Neural progenitor cell (in vitro differentiated cells): ENCODE results near the gene GDI2.
A peak's percentile ranks its signal among the peaks of the same experiment; 100 is the strongest.

Experiments used
- EZH2 ChIP-seq: fragments of 200-600 bp; sonication (generic); IDR thresholded peaks from 2 replicates; pipeline ENCODE4 v1.6.1; 2017; ENCODE audit warnings: antibody characterized with exemption, mild to moderate bottlenecking, moderate library complexity
- EZH2phosphoT487 ChIP-seq: fragments of 200-600 bp; sonication (generic); IDR thresholded peaks from 2 replicates; pipeline ENCODE4 v1.6.1; 2017; ENCODE audit warnings: antibody characterized with exemption
- TF ChIP-seq, protein P1 (sequence below): fragments of 200-600 bp; sonication (generic); IDR thresholded peaks from 2 replicates; pipeline ENCODE4 v1.5.1; 2017; ENCODE audit warnings: antibody characterized with exemption, mild to moderate bottlenecking

GRCh38 chr10:5776136-5776880 lies 36.9 kb downstream of the GDI2 start:
- no peak for TF ChIP-seq EZH2
- TF ChIP-seq, protein P1, sequence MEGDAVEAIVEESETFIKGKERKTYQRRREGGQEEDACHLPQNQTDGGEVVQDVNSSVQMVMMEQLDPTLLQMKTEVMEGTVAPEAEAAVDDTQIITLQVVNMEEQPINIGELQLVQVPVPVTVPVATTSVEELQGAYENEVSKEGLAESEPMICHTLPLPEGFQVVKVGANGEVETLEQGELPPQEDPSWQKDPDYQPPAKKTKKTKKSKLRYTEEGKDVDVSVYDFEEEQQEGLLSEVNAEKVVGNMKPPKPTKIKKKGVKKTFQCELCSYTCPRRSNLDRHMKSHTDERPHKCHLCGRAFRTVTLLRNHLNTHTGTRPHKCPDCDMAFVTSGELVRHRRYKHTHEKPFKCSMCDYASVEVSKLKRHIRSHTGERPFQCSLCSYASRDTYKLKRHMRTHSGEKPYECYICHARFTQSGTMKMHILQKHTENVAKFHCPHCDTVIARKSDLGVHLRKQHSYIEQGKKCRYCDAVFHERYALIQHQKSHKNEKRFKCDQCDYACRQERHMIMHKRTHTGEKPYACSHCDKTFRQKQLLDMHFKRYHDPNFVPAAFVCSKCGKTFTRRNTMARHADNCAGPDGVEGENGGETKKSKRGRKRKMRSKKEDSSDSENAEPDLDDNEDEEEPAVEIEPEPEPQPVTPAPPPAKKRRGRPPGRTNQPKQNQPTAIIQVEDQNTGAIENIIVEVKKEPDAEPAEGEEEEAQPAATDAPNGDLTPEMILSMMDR = peak; percentile 49
- no peak for TF ChIP-seq EZH2phosphoT487
